ENCODE data around the gene SRP54.

DNA sequence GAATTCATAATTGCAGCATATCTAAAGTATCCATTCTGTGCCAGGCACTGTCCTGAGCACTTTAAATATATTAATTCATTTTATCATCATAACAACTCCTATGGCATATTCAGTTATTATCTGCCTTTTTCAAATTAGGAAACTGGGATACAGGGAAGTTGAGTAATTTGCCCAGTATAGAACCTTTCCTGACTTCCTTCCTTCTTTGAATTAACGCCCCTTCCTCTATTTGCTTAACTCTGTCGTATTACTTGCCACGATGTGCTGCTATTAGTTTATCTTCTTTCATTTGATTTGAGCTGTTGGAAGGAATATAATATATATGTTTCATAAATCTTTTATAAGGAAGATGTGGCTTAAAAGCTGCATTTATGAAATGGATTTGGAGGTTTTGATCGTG, 37.9 kb downstream of the SRP54 start:
- TF ChIP-seq CTCF (IDR thresholded peaks at IDR 0.05; ENCODE audit: control extremely low read depth in 1 of 3, insufficient read depth in 1 of 3, low read depth in 1 of 3, low read length in 3 of 3): no peak
- TF ChIP-seq RFX5 (IDR thresholded peaks at IDR 0.05; ENCODE audit: borderline replicate concordance, low read depth, low read length): no peak
- TF ChIP-seq POLR2A (IDR thresholded peaks at IDR 0.05; ENCODE audit: control extremely low read depth in 1 of 2, low read depth in 2 of 2, low read length in 2 of 2): no peak
- TF ChIP-seq CHD2 (IDR thresholded peaks at IDR 0.05; ENCODE audit: low read length): no peak
- TF ChIP-seq, protein P1, sequence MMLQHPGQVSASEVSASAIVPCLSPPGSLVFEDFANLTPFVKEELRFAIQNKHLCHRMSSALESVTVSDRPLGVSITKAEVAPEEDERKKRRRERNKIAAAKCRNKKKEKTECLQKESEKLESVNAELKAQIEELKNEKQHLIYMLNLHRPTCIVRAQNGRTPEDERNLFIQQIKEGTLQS (IDR thresholded peaks at IDR 0.05; ENCODE audit: insufficient read depth, low read depth, low read length): no peak
- TF ChIP-seq KDM1A (IDR thresholded peaks at IDR 0.05; ENCODE audit: borderline replicate concordance, low read length): no peak
- TF ChIP-seq TAF1 (IDR thresholded peaks at IDR 0.05; ENCODE audit: low read depth, low read length): no peak

Data from H1 (cell line).